GM08714 (cell line): Measurements from ENCODE around the gene PSMD9.
A peak's percentile ranks its signal among the peaks of the same experiment; 100 is the strongest.

Source experiments
- H3K4me3 ChIP-seq: fragments of 200-500 bp; sonication (Bioruptor generic); 2 replicates; pipeline ENCODE4 v1.5.1; 2014; ENCODE audit warnings: mild to moderate bottlenecking, low read length, inconsistent platforms
- ZNF274 ChIP-seq: IDR thresholded peaks from 2 replicates; pipeline ENCODE4 v1.6.1; 2012; ENCODE audit warnings: mild to moderate bottlenecking, low read depth, low read length

PSMD9 gene

GRCh38 chr12:121893961-121894460, 5.4 kb downstream of the PSMD9 start:
- H3K4me3 ChIP-seq = no peak overlapping the region
- no peak for TF ChIP-seq ZNF274

- no peak overlapping the region for H3K4me3 ChIP-seq
- TF ChIP-seq ZNF274 = no peak
Measured at GRCh38 chr12:121894633-121895032, 6.0 kb downstream of the PSMD9 start.

- H3K4me3 ChIP-seq = no peak overlapping the region
- TF ChIP-seq ZNF274 = no peak
Measured at GRCh38 chr12:121898287-121898686, 9.7 kb downstream of the PSMD9 start.

- no peak overlapping the region for H3K4me3 ChIP-seq
- no peak for TF ChIP-seq ZNF274
Measured at GRCh38 chr12:121899590-121899989, 11.0 kb downstream of the PSMD9 start.

- no peak overlapping the region for H3K4me3 ChIP-seq
- TF ChIP-seq ZNF274 = no peak
Measured at GRCh38 chr12:121903202-121903601, 14.6 kb downstream of the PSMD9 start.

- H3K4me3 ChIP-seq = no peak overlapping the region
- no peak for TF ChIP-seq ZNF274
Measured at GRCh38 chr12:121905746-121906145, 17.2 kb downstream of the PSMD9 start.

GRCh38 chr12:121908702-121909101, 20.1 kb downstream of the PSMD9 start:
- H3K4me3 ChIP-seq = no peak overlapping the region
- no peak for TF ChIP-seq ZNF274

GRCh38 chr12:121911824-121912585, 23.4 kb downstream of the PSMD9 start:
- H3K4me3 ChIP-seq = no peak overlapping the region
- no peak for TF ChIP-seq ZNF274

- no peak for TF ChIP-seq ZNF274
Measured at GRCh38 chr12:121915841-121916321, 27.3 kb downstream of the PSMD9 start.

GRCh38 chr12:121916719-121917118, 28.1 kb downstream of the PSMD9 start:
- no peak for TF ChIP-seq ZNF274
- H3K4me3 ChIP-seq = no peak overlapping the region

More at GRCh38 chr12:121915841-121916321, 27.3 kb downstream of the PSMD9 start:
- H3K4me3 ChIP-seq = no peak overlapping the region

- peak within 1 kb of the TSS; percentile 47; the same call in 1 of the 2 replicates for H3K4me3 ChIP-seq
- no peak for TF ChIP-seq ZNF274
Measured at GRCh38 chr12:121917950-121918678, 29.5 kb downstream of the PSMD9 start, which contains the start of gene CFAP251. CFAP251 (plus strand) TSS chr12:121918592; CDS start chr12:121921306, 2,714 bp downstream.

- TF ChIP-seq ZNF274 = no peak
- peak overlapping the region; percentile 47; the same call in 1 of the 2 replicates for H3K4me3 ChIP-seq
Measured at GRCh38 chr12:121918679-121919038, 30.1 kb downstream of the PSMD9 start.

GRCh38 chr12:121921066-121921465, 32.5 kb downstream of the PSMD9 start:
- no peak overlapping the region for H3K4me3 ChIP-seq
- no peak for TF ChIP-seq ZNF274

GRCh38 chr12:121925358-121925695, 36.7 kb downstream of the PSMD9 start:
- no peak for TF ChIP-seq ZNF274
- H3K4me3 ChIP-seq = no peak overlapping the region
